Measurements from ENCODE around the gene MTMR3.

DNA sequence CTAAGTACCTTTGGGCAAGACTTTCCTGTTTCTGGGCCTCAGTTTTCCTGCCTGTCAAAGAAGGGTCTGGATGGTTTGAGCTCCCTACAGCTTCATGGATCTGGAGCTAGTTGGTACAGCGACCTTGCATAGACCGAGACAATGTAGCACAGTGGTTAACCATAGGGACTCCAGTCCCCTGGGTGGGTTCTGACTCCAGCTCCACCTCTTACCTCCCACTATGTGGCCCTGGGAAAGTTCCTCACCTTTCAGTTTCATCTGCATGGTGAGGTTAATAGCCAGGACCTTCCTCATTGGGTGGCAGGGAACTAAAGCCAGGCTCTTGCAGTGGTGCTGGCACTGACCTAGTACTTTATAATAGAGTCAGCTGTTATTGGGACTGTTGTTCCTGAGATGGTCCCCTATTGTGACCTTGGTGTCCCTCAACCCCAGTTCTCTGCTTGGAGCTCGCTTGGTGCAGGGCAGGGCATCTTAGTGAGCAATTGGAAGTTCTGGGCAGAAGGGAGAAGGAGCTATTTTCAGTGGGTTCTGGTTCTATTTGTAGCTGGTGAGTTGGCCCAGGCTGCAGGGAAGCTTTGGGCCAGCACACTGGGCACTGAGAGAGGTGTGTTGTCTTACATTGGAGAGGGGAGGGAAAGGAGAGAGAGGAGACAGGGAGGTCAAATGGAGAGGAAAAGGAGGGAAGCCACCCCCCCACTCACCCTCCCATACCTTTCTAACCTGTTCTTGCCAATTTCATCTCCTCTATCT lies 10.7 kb upstream of the MTMR3 start:
- TF ChIP-seq, protein P1, sequence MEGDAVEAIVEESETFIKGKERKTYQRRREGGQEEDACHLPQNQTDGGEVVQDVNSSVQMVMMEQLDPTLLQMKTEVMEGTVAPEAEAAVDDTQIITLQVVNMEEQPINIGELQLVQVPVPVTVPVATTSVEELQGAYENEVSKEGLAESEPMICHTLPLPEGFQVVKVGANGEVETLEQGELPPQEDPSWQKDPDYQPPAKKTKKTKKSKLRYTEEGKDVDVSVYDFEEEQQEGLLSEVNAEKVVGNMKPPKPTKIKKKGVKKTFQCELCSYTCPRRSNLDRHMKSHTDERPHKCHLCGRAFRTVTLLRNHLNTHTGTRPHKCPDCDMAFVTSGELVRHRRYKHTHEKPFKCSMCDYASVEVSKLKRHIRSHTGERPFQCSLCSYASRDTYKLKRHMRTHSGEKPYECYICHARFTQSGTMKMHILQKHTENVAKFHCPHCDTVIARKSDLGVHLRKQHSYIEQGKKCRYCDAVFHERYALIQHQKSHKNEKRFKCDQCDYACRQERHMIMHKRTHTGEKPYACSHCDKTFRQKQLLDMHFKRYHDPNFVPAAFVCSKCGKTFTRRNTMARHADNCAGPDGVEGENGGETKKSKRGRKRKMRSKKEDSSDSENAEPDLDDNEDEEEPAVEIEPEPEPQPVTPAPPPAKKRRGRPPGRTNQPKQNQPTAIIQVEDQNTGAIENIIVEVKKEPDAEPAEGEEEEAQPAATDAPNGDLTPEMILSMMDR (IDR thresholded peaks at IDR 0.05 in 2 of 3, conservative IDR thresholded peaks at IDR 0.05 in 1 of 3; ENCODE audit: borderline replicate concordance in 1 of 3, insufficient read depth in 1 of 3, low read depth in 2 of 3, low read length in 2 of 3) = no peak
- TF ChIP-seq, protein P2, sequence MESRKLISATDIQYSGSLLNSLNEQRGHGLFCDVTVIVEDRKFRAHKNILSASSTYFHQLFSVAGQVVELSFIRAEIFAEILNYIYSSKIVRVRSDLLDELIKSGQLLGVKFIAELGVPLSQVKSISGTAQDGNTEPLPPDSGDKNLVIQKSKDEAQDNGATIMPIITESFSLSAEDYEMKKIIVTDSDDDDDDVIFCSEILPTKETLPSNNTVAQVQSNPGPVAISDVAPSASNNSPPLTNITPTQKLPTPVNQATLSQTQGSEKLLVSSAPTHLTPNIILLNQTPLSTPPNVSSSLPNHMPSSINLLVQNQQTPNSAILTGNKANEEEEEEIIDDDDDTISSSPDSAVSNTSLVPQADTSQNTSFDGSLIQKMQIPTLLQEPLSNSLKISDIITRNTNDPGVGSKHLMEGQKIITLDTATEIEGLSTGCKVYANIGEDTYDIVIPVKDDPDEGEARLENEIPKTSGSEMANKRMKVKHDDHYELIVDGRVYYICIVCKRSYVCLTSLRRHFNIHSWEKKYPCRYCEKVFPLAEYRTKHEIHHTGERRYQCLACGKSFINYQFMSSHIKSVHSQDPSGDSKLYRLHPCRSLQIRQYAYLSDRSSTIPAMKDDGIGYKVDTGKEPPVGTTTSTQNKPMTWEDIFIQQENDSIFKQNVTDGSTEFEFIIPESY (IDR thresholded peaks at IDR 0.05; ENCODE audit: extremely low read depth, insufficient replicate concordance, low read length) = no peak
- TF ChIP-seq, protein P3, sequence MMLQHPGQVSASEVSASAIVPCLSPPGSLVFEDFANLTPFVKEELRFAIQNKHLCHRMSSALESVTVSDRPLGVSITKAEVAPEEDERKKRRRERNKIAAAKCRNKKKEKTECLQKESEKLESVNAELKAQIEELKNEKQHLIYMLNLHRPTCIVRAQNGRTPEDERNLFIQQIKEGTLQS (IDR thresholded peaks at IDR 0.05) = no peak
- no peak for TF ChIP-seq YY1 (IDR thresholded peaks at IDR 0.05; ENCODE audit: extremely low read depth, insufficient replicate concordance, low read depth, low read length)
- TF ChIP-seq POLR2A (IDR thresholded peaks at IDR 0.05; ENCODE audit: borderline replicate concordance, extremely low read depth, insufficient read depth, insufficient read length) = no peak
- TF ChIP-seq POLR2AphosphoS5 (IDR thresholded peaks at IDR 0.05; ENCODE audit: low read depth, low read length) = no peak
- no peak for TF ChIP-seq SP1 (IDR thresholded peaks at IDR 0.05; ENCODE audit: low read depth)
- no peak for TF ChIP-seq EZH2phosphoT487 (IDR thresholded peaks at IDR 0.05; ENCODE audit: borderline replicate concordance)
- no peak for TF ChIP-seq EZH2 (IDR thresholded peaks at IDR 0.05)
- TF ChIP-seq SIN3A (IDR thresholded peaks at IDR 0.05; ENCODE audit: low read depth) = no peak
- no peak for TF ChIP-seq ZNF274 (IDR thresholded peaks at IDR 0.05; ENCODE audit: low read depth, low read length)

Data from HCT116 (cell line).